Natural killer cell (primary cell): ENCODE results near the gene TUBB2B. TPM values are rescaled to one million over a fixed set of nuclear protein-coding genes. Genes with fewer than 3 reads are reported as not detected.

Source experiments
- ATAC-seq, 3 donors: fragments of 150-1000 bp in 2 of 3; fragments of 200-7000 bp in 1 of 3; cut with Tn5 transposase; 1 replicate in 1 of 3; 2 replicates in 2 of 3; pipeline ENCODE4 v1.10.0; 2021; ENCODE audit warnings: mild to moderate bottlenecking in 2 of 3, moderate library complexity in 2 of 3
- DNase-seq, 2 donors: peaks; one replicate each; pipeline versions ENCODE4 v3.0.0 to v3.0.0-alpha.2; 2013 to 2021; ENCODE audit warnings: mixed read lengths in 1 of 2
- H3K27ac ChIP-seq: one replicate; pipeline ENCODE4 v1.5.1; 2013; ENCODE audit warnings: mild to moderate bottlenecking, low read length
- H3K27me3 ChIP-seq: one replicate; pipeline ENCODE4 v1.6.1; 2013; ENCODE audit warnings: low read length; ENCODE audit not compliant: control insufficient read depth, insufficient read depth
- H3K36me3 ChIP-seq: one replicate; pipeline ENCODE4 v1.6.1; 2013; ENCODE audit warnings: low read length; ENCODE audit not compliant: control insufficient read depth, insufficient read depth
- H3K4me1 ChIP-seq: one replicate; pipeline ENCODE4 v1.6.1; 2013; ENCODE audit warnings: low read length; ENCODE audit not compliant: control insufficient read depth, insufficient read depth
- H3K4me3 ChIP-seq: one replicate; pipeline ENCODE4 v1.5.1; 2013; ENCODE audit warnings: low read length
- H3K9me3 ChIP-seq: one replicate; pipeline ENCODE4 v1.6.1; 2013; ENCODE audit warnings: low read length; ENCODE audit not compliant: control insufficient read depth, insufficient read depth
- H3K27ac Mint-ChIP-seq, 2 donors: one replicate each; pipeline ENCODE4 v1.8.0; 2022; ENCODE audit warnings: mild to moderate bottlenecking in 2 of 2, mixed read lengths in 2 of 2, moderate library complexity in 1 of 2
- H3K27me3 Mint-ChIP-seq, 2 donors: one replicate each; pipeline ENCODE4 v1.8.0; 2022; ENCODE audit warnings: low read depth in 2 of 2, mixed read lengths in 2 of 2
- H3K36me3 Mint-ChIP-seq: one replicate; pipeline ENCODE4 v1.8.0; 2022; ENCODE audit warnings: mixed read lengths
- H3K4me1 Mint-ChIP-seq, 2 donors: one replicate each; pipeline ENCODE4 v1.8.0; 2022; ENCODE audit warnings: mixed read lengths in 2 of 2
- H3K4me3 Mint-ChIP-seq: one replicate; pipeline ENCODE4 v1.8.0; 2022; ENCODE audit warnings: mild to moderate bottlenecking, moderate library complexity, mixed read lengths
- H3K9me3 Mint-ChIP-seq, 2 donors: one replicate each; pipeline ENCODE4 v1.8.0; 2022; ENCODE audit warnings: mixed read lengths in 2 of 2
- WGBS: methylation state at CpG from one replicate; pipeline ENCODE4 v1.1.7; 2013; ENCODE audit warnings: missing lambda C conversion rate; ENCODE audit not compliant: insufficient coverage; 5-methylcytosine and 5-hydroxymethylcytosine counted together
- intact Hi-C: fragments of 100-400 bp; cut with micrococcal nuclease; formaldehyde crosslinking; loops from one replicate; pipeline ENCODE4 v1.14.2; 2022
- total RNA-seq, 4 donors: library from RNA; stranded (reverse); fragments of 120-200 nt in 1 of 4; gene quantifications; one replicate each; pipeline versions ENCODE4 v1.2.3 to v1.2.4, GENCODE V29; 2013 to 2022
- TF ChIP-seq, protein P1 (sequence below): fragments of 200-600 bp; IDR thresholded peaks from one replicate; pipeline ENCODE4 v1.8.0; 2022; ENCODE audit warnings: antibody characterized with exemption

TUBB2B gene
- total RNA-seq, 3 donors from 2014 or later (not counting 1 experiment from before 2014, with no cell fraction given) = 0.66 to 0.75 TPM; not detected in 1

DNA sequence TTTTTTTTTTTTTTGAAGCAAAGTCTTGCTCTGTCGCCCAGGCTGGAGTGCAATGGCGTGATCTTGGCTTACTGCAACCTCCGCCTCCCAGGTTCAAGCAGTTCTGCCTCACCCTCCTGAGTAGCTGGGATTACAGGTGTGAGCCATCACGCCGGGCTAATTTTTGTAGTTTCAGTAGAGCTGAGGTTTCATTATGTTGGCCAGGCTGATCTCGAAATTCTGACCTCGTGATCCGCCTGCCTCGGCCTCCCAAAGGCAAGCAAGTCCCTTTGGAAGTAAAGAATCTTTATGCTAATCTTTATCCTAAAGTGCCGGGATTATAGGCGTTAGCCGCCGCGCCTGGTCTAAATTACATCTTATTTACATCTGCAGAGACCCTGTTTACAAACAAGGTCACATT, 32.8 kb upstream of the TUBB2B start:
- TF ChIP-seq, protein P1, sequence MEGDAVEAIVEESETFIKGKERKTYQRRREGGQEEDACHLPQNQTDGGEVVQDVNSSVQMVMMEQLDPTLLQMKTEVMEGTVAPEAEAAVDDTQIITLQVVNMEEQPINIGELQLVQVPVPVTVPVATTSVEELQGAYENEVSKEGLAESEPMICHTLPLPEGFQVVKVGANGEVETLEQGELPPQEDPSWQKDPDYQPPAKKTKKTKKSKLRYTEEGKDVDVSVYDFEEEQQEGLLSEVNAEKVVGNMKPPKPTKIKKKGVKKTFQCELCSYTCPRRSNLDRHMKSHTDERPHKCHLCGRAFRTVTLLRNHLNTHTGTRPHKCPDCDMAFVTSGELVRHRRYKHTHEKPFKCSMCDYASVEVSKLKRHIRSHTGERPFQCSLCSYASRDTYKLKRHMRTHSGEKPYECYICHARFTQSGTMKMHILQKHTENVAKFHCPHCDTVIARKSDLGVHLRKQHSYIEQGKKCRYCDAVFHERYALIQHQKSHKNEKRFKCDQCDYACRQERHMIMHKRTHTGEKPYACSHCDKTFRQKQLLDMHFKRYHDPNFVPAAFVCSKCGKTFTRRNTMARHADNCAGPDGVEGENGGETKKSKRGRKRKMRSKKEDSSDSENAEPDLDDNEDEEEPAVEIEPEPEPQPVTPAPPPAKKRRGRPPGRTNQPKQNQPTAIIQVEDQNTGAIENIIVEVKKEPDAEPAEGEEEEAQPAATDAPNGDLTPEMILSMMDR = no peak
- H3K4me3 ChIP-seq = no peak overlapping the region
- Mint-ChIP-seq H3K4me3 (peak overlapping the region; percentile 99), H3K9me3 (no peaks in the 10 kb centered on the region), H3K36me3 (no peaks in the 10 kb centered on the region), H3K4me1 (peaks cover 31 to 45% of the 10 kb centered on the region in 2 donors), H3K27me3 (peaks cover 9 to 10% of the 10 kb centered on the region in 2 donors), H3K27ac (peak overlapping the region in 1 of 2 donors; percentile 91)
- no peak overlapping the region for H3K27ac ChIP-seq
- DNase-seq (no peak), ATAC-seq (no peak)
- 87% methylated on average over 14 of the region's 14 CpGs for WGBS
- peaks cover 31% of the 10 kb centered on the region for H3K4me1 ChIP-seq
- no peaks in the 10 kb centered on the region for H3K9me3 ChIP-seq
- peaks cover 13% of the 10 kb centered on the region for H3K36me3 ChIP-seq
- intact Hi-C loops = no loop called here
- H3K27me3 ChIP-seq = no peaks in the 10 kb centered on the region

DNA sequence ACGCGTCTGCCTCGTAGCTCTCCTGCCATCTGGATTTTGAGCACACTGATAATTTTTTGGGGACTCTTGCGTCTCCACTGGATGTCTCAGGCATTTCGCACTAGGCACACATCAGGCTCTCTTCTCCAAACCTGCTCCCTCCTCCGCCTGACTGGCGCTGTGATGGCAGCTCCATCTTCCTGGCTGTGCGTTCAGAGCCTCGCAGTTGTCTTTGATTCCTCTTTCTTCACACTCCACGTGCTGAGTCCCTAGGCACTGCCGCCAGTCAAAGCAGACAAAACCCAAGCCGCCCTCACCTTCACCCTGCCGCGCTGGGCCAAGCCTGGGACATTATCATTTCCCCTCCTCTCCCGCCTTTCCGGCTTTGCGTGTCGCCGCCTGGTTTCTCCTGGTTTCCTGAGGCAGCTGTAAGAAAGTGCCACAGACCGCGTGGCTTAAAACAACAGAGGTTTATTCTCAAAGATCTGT, 32.1 kb upstream of the TUBB2B start:
- TF ChIP-seq, protein P1 = no peak
- DNase-seq = peak; percentile 23 to 55
- under 1% methylated on average over 21 of the region's 21 CpGs for WGBS
- H3K9me3 ChIP-seq = no peaks in the 10 kb centered on the region
- H3K27me3 ChIP-seq = no peaks in the 10 kb centered on the region
- H3K9me3 Mint-ChIP-seq = no peaks in the 10 kb centered on the region
- peaks cover 31% of the 10 kb centered on the region for H3K4me1 ChIP-seq
- H3K27me3 Mint-ChIP-seq = peaks cover 10 to 12% of the 10 kb centered on the region in 2 donors
- H3K4me1 Mint-ChIP-seq = peaks cover 31 to 43% of the 10 kb centered on the region in 2 donors
- ATAC-seq = peak in 2 of 3 donors; percentile 2 to 32
- H3K27ac Mint-ChIP-seq = peak overlapping the region; percentile 91
- H3K27ac ChIP-seq = no peak overlapping the region
- peak overlapping the region; percentile 99 for H3K4me3 Mint-ChIP-seq
- peak overlapping the region; percentile 49 for H3K4me3 ChIP-seq
- intact Hi-C loops = no loop called here
- H3K36me3 Mint-ChIP-seq = no peaks in the 10 kb centered on the region
- H3K36me3 ChIP-seq = peaks cover 12% of the 10 kb centered on the region

DNA sequence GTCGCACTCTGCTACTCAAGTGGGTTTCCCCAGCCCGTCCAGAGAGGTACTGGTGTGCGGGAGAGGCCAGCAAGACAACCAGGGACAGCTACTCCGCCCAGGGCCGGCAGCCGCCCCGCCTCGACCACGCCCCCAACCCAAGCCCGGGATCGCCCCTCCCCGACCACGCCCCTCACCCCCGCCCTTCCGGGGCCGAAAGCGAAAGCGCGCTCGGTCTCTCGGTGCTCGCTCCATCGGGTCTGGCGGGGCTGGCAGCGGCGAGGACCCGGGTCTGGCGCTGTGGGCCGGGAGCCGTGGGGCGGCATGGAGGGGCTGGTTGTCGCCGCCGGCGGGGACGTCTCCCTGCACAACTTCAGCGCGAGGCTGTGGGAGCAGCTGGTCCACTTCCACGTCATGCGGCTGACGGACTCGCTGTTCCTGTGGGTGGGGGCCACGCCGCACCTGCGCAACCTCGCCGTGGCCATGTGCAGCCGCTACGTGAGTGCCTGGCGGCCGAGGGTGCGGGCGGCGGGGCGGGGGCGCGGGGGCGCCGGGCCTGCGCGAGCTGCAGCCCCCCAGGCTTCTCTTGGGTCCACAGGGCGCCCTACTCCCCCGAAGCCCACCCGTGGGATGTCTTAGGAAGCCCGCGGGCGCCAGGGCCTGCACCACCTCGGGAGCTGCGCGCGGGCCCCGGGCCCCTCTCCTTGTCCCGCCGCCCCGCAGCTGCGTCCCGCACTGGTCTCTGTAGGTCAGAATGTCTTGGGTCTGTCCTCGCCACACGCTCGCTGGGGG, 31.5 kb upstream of the TUBB2B start, which contains the start of gene PSMG4:
Gene PSMG4, plus strand, starts transcription at position 228 of the 771 bp plus-strand sequence. Its CDS starts 76 bp downstream, at position 304.
- no peaks in the 10 kb centered on the region for H3K36me3 Mint-ChIP-seq
- WGBS = under 1% methylated on average over 80 of the region's 80 CpGs
- H3K27me3 Mint-ChIP-seq = peaks cover 10 to 12% of the 10 kb centered on the region in 2 donors
- peak within 1 kb of the TSS; percentile 99 for H3K4me3 Mint-ChIP-seq
- Histone ChIP-seq H3K9me3 (no peaks in the 10 kb centered on the region), H3K4me3 (peak within 1 kb of the TSS; percentile 49), H3K4me1 (peaks cover 31% of the 10 kb centered on the region), H3K27me3 (no peaks in the 10 kb centered on the region), H3K27ac (no peak within 1 kb of the TSS), H3K36me3 (peaks cover 8% of the 10 kb centered on the region)
- H3K4me1 Mint-ChIP-seq = peaks cover 31 to 38% of the 10 kb centered on the region in 2 donors
- no peaks in the 10 kb centered on the region for H3K9me3 Mint-ChIP-seq
- peak within 1 kb of the TSS; percentile 91 for H3K27ac Mint-ChIP-seq
- intact Hi-C loops = no loop called here
- ATAC-seq (peak; percentile 93 to 95 (median 95)), DNase-seq (peak; percentile 89 to 93)
- TF ChIP-seq, protein P1 = no peak
